IMR-90 (cell line): Measurements from ENCODE around the gene AKAP6. TPM values are rescaled to one million over a fixed set of nuclear protein-coding genes. Genes with fewer than 3 reads are reported as not detected.

Experiments used
- ATAC-seq: fragments of 200-7000 bp; cut with Tn5 transposase; 2 replicates; pipeline ENCODE4 v1.9.1; 2020; ENCODE audit warnings: low read depth, mild to moderate bottlenecking, moderate library complexity
- BruUV-seq: library from RNA; stranded (reverse); fragments of 400-500 nt; replicated peaks from 2 replicates; lab custom pipeline; 2021; lab: Mats Ljungman, UMichigan
- CTCF ChIA-PET: fragments of 300-600 bp; formaldehyde crosslinking; extraction: SDS; loops from one replicate; lab custom pipeline; 2021; ENCODE audit warnings: antibody characterized with exemption; lab: Yijun Ruan, JAX
- POLR2A ChIA-PET: fragments of 300-600 bp; sonication (Branson Sonifier 250); formaldehyde crosslinking; loops from one replicate; lab custom pipeline; 2022; ENCODE audit warnings: antibody characterized with exemption; ENCODE audit not compliant: unreplicated experiment; lab: Charles Lee
- DNase-seq: peaks from one replicate; pipeline ENCODE4 v3.0.0; 2013
- H2AFZ ChIP-seq: replicated peaks from 2 replicates; pipeline ENCODE3; 2013; ENCODE audit warnings: low read length, mild to moderate bottlenecking; ENCODE audit not compliant: poor library complexity
- H2AK5ac ChIP-seq: 2 replicates; pipeline ENCODE4 v1.6.1; 2013; ENCODE audit warnings: low read depth, low read length, inconsistent platforms
- H2AK9ac ChIP-seq: replicated peaks from 2 replicates; pipeline ENCODE3; 2013; ENCODE audit warnings: mild to moderate bottlenecking, low read depth, low read length, moderate library complexity; ENCODE audit not compliant: poor library complexity
- H2BK120ac ChIP-seq: 2 replicates; pipeline ENCODE4 v1.6.1; 2013; ENCODE audit warnings: low read depth, low read length, inconsistent platforms
- H2BK15ac ChIP-seq: 3 replicates; pipeline ENCODE4 v1.6.1; 2013; ENCODE audit warnings: low read depth, low read length, inconsistent platforms
- H2BK20ac ChIP-seq: 2 replicates; pipeline ENCODE4 v1.6.1; 2013; ENCODE audit warnings: low read depth, mild to moderate bottlenecking, inconsistent platforms, low read length, moderate library complexity
- H2BK5ac ChIP-seq: 2 replicates; pipeline ENCODE4 v1.6.1; 2013; ENCODE audit warnings: mild to moderate bottlenecking, low read depth, low read length, inconsistent platforms; ENCODE audit not compliant: poor library complexity, severe bottlenecking
- H3K14ac ChIP-seq: replicated peaks from 2 replicates; pipeline ENCODE4 v1.6.1; 2013; ENCODE audit warnings: low read depth, low read length, inconsistent platforms
- H3K18ac ChIP-seq: 2 replicates; pipeline ENCODE4 v1.6.1; 2013; ENCODE audit warnings: low read depth, low read length, control low read depth
- H3K23ac ChIP-seq: 2 replicates; pipeline ENCODE4 v1.6.1; 2013; ENCODE audit warnings: low read depth, low read length, inconsistent platforms
- H3K27ac ChIP-seq: 2 replicates; pipeline ENCODE4 v1.5.1; 2013; ENCODE audit warnings: mild to moderate bottlenecking, control low read depth, low read length; ENCODE audit not compliant: insufficient read depth
- H3K27me3 ChIP-seq: 2 replicates; pipeline ENCODE4 v1.6.1; 2013; ENCODE audit warnings: low read length; ENCODE audit not compliant: control insufficient read depth, insufficient read depth
- H3K36me3 ChIP-seq: 2 replicates; pipeline ENCODE4 v1.6.1; 2013; ENCODE audit warnings: low read length, mixed read lengths; ENCODE audit not compliant: control insufficient read depth, insufficient read depth
- H3K4ac ChIP-seq: 2 replicates; pipeline ENCODE4 v1.6.1; 2013; ENCODE audit warnings: low read depth, low read length, inconsistent platforms
- H3K4me1 ChIP-seq: 2 replicates; pipeline ENCODE4 v1.6.1; 2013; ENCODE audit warnings: low read length, mixed read lengths; ENCODE audit not compliant: control insufficient read depth, insufficient read depth
- H3K4me2 ChIP-seq: 2 replicates; pipeline ENCODE4 v1.6.1; 2013; ENCODE audit warnings: low read depth, mild to moderate bottlenecking, control low read depth, low read length, moderate library complexity
- H3K4me3 ChIP-seq: 2 replicates; pipeline ENCODE4 v1.5.1; 2013; ENCODE audit warnings: low read depth, mild to moderate bottlenecking, control low read depth, low read length, moderate library complexity; ENCODE audit not compliant: insufficient read depth
- H3K56ac ChIP-seq: 2 replicates; pipeline ENCODE4 v1.6.1; 2013; ENCODE audit warnings: low read length, inconsistent platforms; ENCODE audit not compliant: insufficient read depth; ENCODE audit errors: extremely low read depth
- H3K79me1 ChIP-seq, 2 experiments: 2 replicates each; pipeline ENCODE4 v1.6.1; 2013; ENCODE audit warnings: low read length in 2 of 2, inconsistent platforms in 1 of 2, low read depth in 1 of 2
- H3K9ac ChIP-seq: 2 replicates; pipeline ENCODE4 v1.6.1; 2013; ENCODE audit warnings: low read depth, low read length, control low read depth
- H3K9me1 ChIP-seq: 2 replicates; pipeline ENCODE4 v1.6.1; 2013; ENCODE audit warnings: low read length, inconsistent platforms; ENCODE audit not compliant: insufficient read depth
- H3K9me3 ChIP-seq: 2 replicates; pipeline ENCODE4 v1.6.1; 2013; ENCODE audit warnings: low read length; ENCODE audit not compliant: control insufficient read depth, insufficient read depth
- H4K20me1 ChIP-seq: 2 replicates; pipeline ENCODE4 v1.6.1; 2013; ENCODE audit warnings: low read length, inconsistent platforms; ENCODE audit not compliant: insufficient read depth
- H4K5ac ChIP-seq: 2 replicates; pipeline ENCODE4 v1.6.1; 2013; ENCODE audit warnings: mild to moderate bottlenecking, low read depth, low read length, control low read depth
- H4K8ac ChIP-seq, 2 experiments: 2 replicates each; pipeline ENCODE4 v1.6.1; 2013; ENCODE audit warnings: low read depth in 2 of 2, low read length in 2 of 2, control low read depth in 1 of 2, inconsistent platforms in 1 of 2
- H4K91ac ChIP-seq: 2 replicates; pipeline ENCODE4 v1.6.1; 2013; ENCODE audit warnings: low read depth, low read length, inconsistent platforms; ENCODE audit not compliant: insufficient read depth
- BHLHE40 ChIP-seq: fragments of 150-350 bp; IDR thresholded peaks from 2 replicates; pipeline ENCODE4 v1.6.1; 2016; ENCODE audit warnings: mild to moderate bottlenecking, low read depth, low read length
- CHD1 ChIP-seq: IDR thresholded peaks from 2 replicates; pipeline ENCODE4 v1.6.1; 2012; ENCODE audit warnings: low read depth, low read length, improper control_type of control experiment
- CTCF ChIP-seq: conservative IDR thresholded peaks from 2 replicates; pipeline ENCODE4 v1.5.1; 2012; ENCODE audit warnings: mild to moderate bottlenecking, low read depth, low read length, improper control_type of control experiment
- ELK1 ChIP-seq: fragments of 150-350 bp; IDR thresholded peaks from 2 replicates; pipeline ENCODE4 v1.6.1; 2016; ENCODE audit warnings: low read depth, mild to moderate bottlenecking, low read length, moderate library complexity, borderline replicate concordance
- FOS ChIP-seq: fragments of 150-350 bp; IDR thresholded peaks from 2 replicates; pipeline ENCODE4 v1.6.1; 2016; ENCODE audit warnings: low read depth, low read length
- MAFK ChIP-seq: IDR thresholded peaks from 2 replicates; pipeline ENCODE4 v1.6.1; 2012; ENCODE audit warnings: low read depth, low read length, improper control_type of control experiment
- MAZ ChIP-seq: IDR thresholded peaks from 2 replicates; pipeline ENCODE4 v1.6.1; 2012; ENCODE audit warnings: low read depth, mild to moderate bottlenecking, low read length, improper control_type of control experiment, moderate library complexity, borderline replicate concordance
- MXI1 ChIP-seq: IDR thresholded peaks from 2 replicates; pipeline ENCODE4 v1.6.1; 2012; ENCODE audit warnings: low read depth, mild to moderate bottlenecking, low read length, moderate library complexity, borderline replicate concordance
- NFE2L2 ChIP-seq: fragments of 150-350 bp; IDR thresholded peaks from 2 replicates; pipeline ENCODE4 v1.6.1; 2016; ENCODE audit warnings: low read depth, mild to moderate bottlenecking, low read length
- POLR2A ChIP-seq: IDR thresholded peaks from 2 replicates; pipeline ENCODE4 v1.6.1; 2012; ENCODE audit warnings: mild to moderate bottlenecking, low read depth, low read length
- RAD21 ChIP-seq: IDR thresholded peaks from 2 replicates; pipeline ENCODE4 v1.6.1; 2012; ENCODE audit warnings: low read length, improper control_type of control experiment
- RCOR1 ChIP-seq: IDR thresholded peaks from 2 replicates; pipeline ENCODE4 v1.6.1; 2012; ENCODE audit warnings: mild to moderate bottlenecking, low read length, improper control_type of control experiment; ENCODE audit not compliant: insufficient replicate concordance
- RFX5 ChIP-seq: IDR thresholded peaks from 2 replicates; pipeline ENCODE4 v1.8.0; 2012; ENCODE audit warnings: low read depth, mild to moderate bottlenecking, low read length, moderate library complexity
- USF2 ChIP-seq: fragments of 150-350 bp; IDR thresholded peaks from 2 replicates; pipeline ENCODE4 v1.6.1; 2017; ENCODE audit warnings: mild to moderate bottlenecking, antibody characterized with exemption, low read length, low read depth
- dilution Hi-C: fragments of 300-500 bp; cut with HindIII; formaldehyde crosslinking; loops from one replicate; pipeline ENCODE4 v1.14.3; 2018; ENCODE audit warnings: low sequenced_read_pairs; ENCODE audit not compliant: unreplicated experiment
- in situ Hi-C: fragments of 300-500 bp; cut with MboI; formaldehyde crosslinking; loops from 3 replicates; pipeline ENCODE4 v1.14.3; 2019; ENCODE audit warnings: low sequenced_read_pairs, inconsistent platforms, mixed read lengths
- intact Hi-C: fragments of 100-400 bp; cut with micrococcal nuclease; formaldehyde crosslinking; loops from 2 replicates; pipeline ENCODE4 v1.10.0; 2022
- polyA plus RNA-seq, 3 experiments: library from polyadenylated mRNA; depleted of rRNA; stranded (reverse); fragments of >200 nt; gene quantifications; 2 replicates each; pipeline ENCODE4 v1.2.3, GENCODE V29; 2012; ENCODE audit warnings: low replicate concordance in 1 of 3
- total RNA-seq: library from RNA; depleted of rRNA; stranded (reverse); fragments of >200 nt; gene quantifications from 2 replicates; pipeline ENCODE4 v1.2.3, GENCODE V29; 2012

AKAP6 gene
- total and polyA plus RNA-seq, 2 of the 4 experiments (the other 2 are of a cell fraction), result 0.22 to 1.6 TPM

- no peak overlapping the region for H4K8ac ChIP-seq
- dilution Hi-C loops, result no loop called here
- POLR2A ChIA-PET, result no interaction called here
- peak overlapping the region; percentile 37 for H4K91ac ChIP-seq
- H2BK15ac ChIP-seq, result 0 out of 3 replicates have a peak overlapping the region, but pooled peaks have one; percentile 14
- peaks cover 9% of the 10 kb centered on the region; the same call in 1 of the 2 replicates for H3K9me1 ChIP-seq
- H3K4me2 ChIP-seq, result peak overlapping the region; percentile 57; the same call in 1 of the 2 replicates
- peaks cover 10% of the 10 kb centered on the region for H3K4me1 ChIP-seq
- DNase-seq, result peak; percentile 58
- no peak overlapping the region for H3K9ac ChIP-seq
- peak overlapping the region; percentile 29; the same call in 1 of the 2 replicates for H3K23ac ChIP-seq
- H2BK5ac ChIP-seq, result peak overlapping the region; percentile 1
- CTCF ChIA-PET, result interaction anchor here (0.6 kb wide), 2 partner anchors 1191 to 1466 kb away, joined by 3 to 5 read pairs; no protein-coding TSS in a partner anchor
- intact Hi-C loops, result no loop called here
- BruUV-seq, result no TSS peak
- H3K27me3 ChIP-seq, result peaks cover under 1% of the 10 kb centered on the region
- peak overlapping the region; percentile 59 for H2BK120ac ChIP-seq
- peak overlapping the region; percentile 69; the same call in 1 of the 2 replicates for H3K18ac ChIP-seq
- H3K56ac ChIP-seq, result 0 out of 2 replicates have a peak overlapping the region, but pooled peaks have one; percentile 4
- H2BK20ac ChIP-seq, result peak overlapping the region; percentile 48
- H4K20me1 ChIP-seq, result no peaks in the 10 kb centered on the region
- 0 out of 2 replicates have a peak overlapping the region, but pooled peaks have one; percentile 7 for H3K14ac ChIP-seq
- no peak overlapping the region for H2AFZ ChIP-seq
- H3K79me1 ChIP-seq, result no peaks in the 10 kb centered on the region
- no peak overlapping the region for H3K4me3 ChIP-seq
- no peaks in the 10 kb centered on the region for H3K9me3 ChIP-seq
- peak overlapping the region; percentile 68; the same call in 1 of the 2 replicates for H4K5ac ChIP-seq
- peak overlapping the region; percentile 67; the same call in 1 of the 2 replicates for H3K27ac ChIP-seq
- in situ Hi-C loops, result no loop called here
- H3K4ac ChIP-seq, result 0 out of 2 replicates have a peak overlapping the region, but pooled peaks have one; percentile 22
- no peaks in the 10 kb centered on the region for H3K36me3 ChIP-seq
- no peak overlapping the region for H2AK9ac ChIP-seq
- no peak overlapping the region for H2AK5ac ChIP-seq
- peak; percentile 63 for ATAC-seq
- no peak for TF ChIP-seq MAFK
- no peak for TF ChIP-seq CTCF
- no peak for TF ChIP-seq RAD21
- TF ChIP-seq POLR2A, result no peak
- TF ChIP-seq NFE2L2, result no peak
- no peak for TF ChIP-seq USF2
- no peak for TF ChIP-seq RFX5
- no peak for TF ChIP-seq BHLHE40
- no peak for TF ChIP-seq ELK1
- no peak for TF ChIP-seq MXI1
- no peak for TF ChIP-seq CHD1
- TF ChIP-seq MAZ, result no peak
- TF ChIP-seq FOS, result peak; percentile 30; the same call in 1 of the 2 replicates
- no peak for TF ChIP-seq RCOR1
Observed at GRCh38 chr14:32567543-32568384, 238.7 kb downstream of the AKAP6 start.
